Breast epithelium (tissue), 3 donors: Measurements from ENCODE around the gene DHCR7.

Experiments
- POLR2A ChIP-seq: fragments of 450-650 bp; IDR thresholded peaks from one replicate; pipeline ENCODE4 v1.6.1; 2016; ENCODE audit warnings: antibody characterized with exemption, mild to moderate bottlenecking, moderate library complexity
- POLR2AphosphoS5 ChIP-seq, 3 donors: sonication (generic); formaldehyde crosslinking; IDR thresholded peaks; one replicate each; pipeline ENCODE4 v1.6.1; 2017; ENCODE audit warnings: antibody characterized with exemption in 3 of 3
- TF ChIP-seq, protein P1 (sequence below), 3 donors: fragments of 450-650 bp; IDR thresholded peaks; one replicate each; pipeline ENCODE4 v1.5.1; 2016 to 2017; ENCODE audit warnings: antibody characterized with exemption in 3 of 3, mild to moderate bottlenecking in 3 of 3, moderate library complexity in 3 of 3

DNA sequence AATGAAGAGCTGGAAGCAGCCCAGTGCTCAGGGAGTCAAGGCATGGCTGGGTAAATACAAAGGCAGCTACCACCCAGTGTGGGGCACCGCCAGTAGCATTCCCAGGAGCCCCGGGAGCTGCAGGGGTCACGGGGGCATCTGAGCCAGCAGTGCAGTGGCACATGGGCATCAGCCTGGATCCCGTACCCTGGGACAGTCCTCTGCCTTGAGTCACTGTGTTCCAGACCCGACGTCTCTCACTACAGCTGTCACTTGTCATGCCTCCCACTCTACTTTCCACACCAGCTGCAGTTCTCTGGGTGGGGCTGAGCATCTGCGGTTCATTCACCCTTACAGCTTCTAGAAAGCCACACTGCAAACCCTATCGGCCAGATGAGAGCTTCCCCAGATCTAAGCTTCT lies 29.6 kb downstream of the DHCR7 start:
- no peak for TF ChIP-seq POLR2AphosphoS5 (IDR thresholded peaks at IDR 0.05)
- TF ChIP-seq POLR2A = no peak
- TF ChIP-seq, protein P1, sequence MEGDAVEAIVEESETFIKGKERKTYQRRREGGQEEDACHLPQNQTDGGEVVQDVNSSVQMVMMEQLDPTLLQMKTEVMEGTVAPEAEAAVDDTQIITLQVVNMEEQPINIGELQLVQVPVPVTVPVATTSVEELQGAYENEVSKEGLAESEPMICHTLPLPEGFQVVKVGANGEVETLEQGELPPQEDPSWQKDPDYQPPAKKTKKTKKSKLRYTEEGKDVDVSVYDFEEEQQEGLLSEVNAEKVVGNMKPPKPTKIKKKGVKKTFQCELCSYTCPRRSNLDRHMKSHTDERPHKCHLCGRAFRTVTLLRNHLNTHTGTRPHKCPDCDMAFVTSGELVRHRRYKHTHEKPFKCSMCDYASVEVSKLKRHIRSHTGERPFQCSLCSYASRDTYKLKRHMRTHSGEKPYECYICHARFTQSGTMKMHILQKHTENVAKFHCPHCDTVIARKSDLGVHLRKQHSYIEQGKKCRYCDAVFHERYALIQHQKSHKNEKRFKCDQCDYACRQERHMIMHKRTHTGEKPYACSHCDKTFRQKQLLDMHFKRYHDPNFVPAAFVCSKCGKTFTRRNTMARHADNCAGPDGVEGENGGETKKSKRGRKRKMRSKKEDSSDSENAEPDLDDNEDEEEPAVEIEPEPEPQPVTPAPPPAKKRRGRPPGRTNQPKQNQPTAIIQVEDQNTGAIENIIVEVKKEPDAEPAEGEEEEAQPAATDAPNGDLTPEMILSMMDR (IDR thresholded peaks at IDR 0.05) = no peak
